Neural crest cell (in vitro differentiated cells): Measurements from ENCODE around the gene DTNBP1. TPM values are rescaled to one million over a fixed set of nuclear protein-coding genes. Genes with fewer than 3 reads are reported as not detected.

ENCODE experiments used
- DNase-seq: peaks from one replicate; pipeline ENCODE4 v3.0.0; 2021; ENCODE audit warnings: low read depth, mixed read lengths, low spot score
- H3K27ac Mint-ChIP-seq: one replicate; pipeline ENCODE4 v1.8.0; 2021; ENCODE audit warnings: mild to moderate bottlenecking, mixed read lengths; ENCODE audit not compliant: unreplicated experiment
- H3K27me3 Mint-ChIP-seq: 2 replicates; pipeline ENCODE4 v1.8.0; 2021; ENCODE audit warnings: low read depth, mild to moderate bottlenecking, mixed read lengths
- H3K36me3 Mint-ChIP-seq: 2 replicates; pipeline ENCODE4 v1.8.0; 2021; ENCODE audit warnings: low read depth, mild to moderate bottlenecking, mixed read lengths
- H3K4me1 Mint-ChIP-seq: 2 replicates; pipeline ENCODE4 v1.8.0; 2021; ENCODE audit warnings: mixed read lengths
- H3K4me3 Mint-ChIP-seq: one replicate; pipeline ENCODE4 v1.8.0; 2021; ENCODE audit warnings: mild to moderate bottlenecking, mixed read lengths
- H3K9me3 Mint-ChIP-seq: 2 replicates; pipeline ENCODE4 v1.8.0; 2021; ENCODE audit warnings: mixed read lengths
- CTCF ChIP-seq: fragments of 200-600 bp; sonication (generic); conservative IDR thresholded peaks from 2 replicates; pipeline ENCODE4 v1.5.0; 2021; ENCODE audit warnings: antibody characterized with exemption, mild to moderate bottlenecking
- total RNA-seq: library from RNA; stranded (reverse); gene quantifications from 2 replicates; pipeline ENCODE4 v1.2.1, GENCODE V29; 2021

Gene DTNBP1
- total RNA-seq, 1 donor from 2014 or later, result 13.5 TPM

- Mint-ChIP-seq H3K4me1 (peaks cover 8% of the 10 kb centered on the region), H3K27ac (no peak overlapping the region), H3K27me3 (peaks cover 57% of the 10 kb centered on the region), H3K36me3 (no peaks in the 10 kb centered on the region), H3K4me3 (no peak overlapping the region), H3K9me3 (no peaks in the 10 kb centered on the region)
- no peak for TF ChIP-seq CTCF
- DNase-seq, result no peak
Measured at GRCh38 chr6:15665237-15665636, 2.4 kb upstream of the DTNBP1 start.

GRCh38 chr6:15663130-15663871 is 473 bp upstream of the DTNBP1 start:
- Mint-ChIP-seq H3K4me1 (peaks cover 8% of the 10 kb centered on the region), H3K4me3 (peak overlapping the region; percentile 83), H3K9me3 (no peaks in the 10 kb centered on the region), H3K27ac (no peak overlapping the region), H3K27me3 (peaks cover 37% of the 10 kb centered on the region), H3K36me3 (no peaks in the 10 kb centered on the region)
- no peak for DNase-seq
- no peak for TF ChIP-seq CTCF

- H3K27me3 Mint-ChIP-seq, result peaks cover 28% of the 10 kb centered on the region
- no peak for TF ChIP-seq CTCF
- H3K27ac Mint-ChIP-seq, result no peak overlapping the region
- no peaks in the 10 kb centered on the region for H3K9me3 Mint-ChIP-seq
- no peaks in the 10 kb centered on the region for H3K36me3 Mint-ChIP-seq
- peak overlapping the region; percentile 85 for H3K4me3 Mint-ChIP-seq
- H3K4me1 Mint-ChIP-seq, result peaks cover 12% of the 10 kb centered on the region
- DNase-seq, result peak; percentile 24
Measured at GRCh38 chr6:15661853-15662325, 939 bp downstream of the DTNBP1 start.

- DNase-seq, result no peak
- Mint-ChIP-seq H3K4me1 (peaks cover 12% of the 10 kb centered on the region), H3K27me3 (peaks cover 11% of the 10 kb centered on the region), H3K27ac (no peak overlapping the region), H3K4me3 (peak overlapping the region; percentile 60), H3K9me3 (no peaks in the 10 kb centered on the region), H3K36me3 (no peaks in the 10 kb centered on the region)
- no peak for TF ChIP-seq CTCF
Measured at GRCh38 chr6:15659181-15659580, 3.6 kb downstream of the DTNBP1 start.

GRCh38 chr6:15658181-15658744 is 4.6 kb downstream of the DTNBP1 start:
- Mint-ChIP-seq H3K36me3 (no peaks in the 10 kb centered on the region), H3K4me1 (peaks cover 7% of the 10 kb centered on the region), H3K27ac (no peak overlapping the region), H3K4me3 (peak overlapping the region; percentile 18), H3K9me3 (no peaks in the 10 kb centered on the region), H3K27me3 (peaks cover 1% of the 10 kb centered on the region)
- no peak for DNase-seq
- TF ChIP-seq CTCF, result no peak
